Endothelial cell (in vitro differentiated cells): ENCODE results near the gene RUNX2. TPM values are rescaled to one million over a fixed set of nuclear protein-coding genes. Genes with fewer than 3 reads are reported as not detected.

ENCODE experiments used
- DNase-seq: peaks from one replicate; pipeline ENCODE4 v3.0.0; 2021; ENCODE audit warnings: low spot score
- H3K27ac Mint-ChIP-seq: one replicate; pipeline ENCODE4 v1.8.0; 2021; ENCODE audit warnings: mixed read lengths, inconsistent platforms; ENCODE audit not compliant: unreplicated experiment
- H3K27me3 Mint-ChIP-seq: one replicate; pipeline ENCODE4 v1.8.0; 2021; ENCODE audit warnings: mild to moderate bottlenecking, moderate library complexity, mixed read lengths, inconsistent platforms; ENCODE audit not compliant: unreplicated experiment
- H3K36me3 Mint-ChIP-seq: one replicate; pipeline ENCODE4 v1.8.0; 2021; ENCODE audit warnings: mild to moderate bottlenecking, low read depth, mixed read lengths, inconsistent platforms; ENCODE audit not compliant: unreplicated experiment
- H3K4me1 Mint-ChIP-seq: one replicate; pipeline ENCODE4 v1.8.0; 2021; ENCODE audit warnings: mild to moderate bottlenecking, mixed read lengths, inconsistent platforms; ENCODE audit not compliant: unreplicated experiment
- H3K4me3 Mint-ChIP-seq: one replicate; pipeline ENCODE4 v1.8.0; 2021; ENCODE audit warnings: mild to moderate bottlenecking, mixed read lengths, inconsistent platforms; ENCODE audit not compliant: unreplicated experiment
- H3K9me3 Mint-ChIP-seq: one replicate; pipeline ENCODE4 v1.8.0; 2021; ENCODE audit warnings: mixed read lengths, inconsistent platforms; ENCODE audit not compliant: unreplicated experiment
- total RNA-seq: library from RNA; stranded (reverse); fragmentation: NEBNext Ultra II Directional; extraction: Animal tissue kit (Norgen Biotek cat#: 25700); gene quantifications from one replicate; pipeline ENCODE4 v1.2.1, GENCODE V29; 2021; ENCODE audit not compliant: unreplicated experiment
- TF ChIP-seq, protein P1 (sequence below): fragments of 200-600 bp; sonication (generic); IDR thresholded peaks from one replicate; pipeline ENCODE4 v1.5.0; 2021; ENCODE audit warnings: antibody characterized with exemption; ENCODE audit not compliant: unreplicated experiment

Gene RUNX2
- total RNA-seq, 1 donor from 2014 or later, result 1.8 TPM

GRCh38 chr6:45574885-45575284, 246.8 kb downstream of the RUNX2 start:
- Mint-ChIP-seq H3K36me3 (no peaks in the 10 kb centered on the region), H3K27ac (no peak overlapping the region), H3K4me3 (no peak overlapping the region), H3K9me3 (no peaks in the 10 kb centered on the region), H3K27me3 (peaks cover 2% of the 10 kb centered on the region), H3K4me1 (peaks cover 31% of the 10 kb centered on the region)
- TF ChIP-seq, protein P1, sequence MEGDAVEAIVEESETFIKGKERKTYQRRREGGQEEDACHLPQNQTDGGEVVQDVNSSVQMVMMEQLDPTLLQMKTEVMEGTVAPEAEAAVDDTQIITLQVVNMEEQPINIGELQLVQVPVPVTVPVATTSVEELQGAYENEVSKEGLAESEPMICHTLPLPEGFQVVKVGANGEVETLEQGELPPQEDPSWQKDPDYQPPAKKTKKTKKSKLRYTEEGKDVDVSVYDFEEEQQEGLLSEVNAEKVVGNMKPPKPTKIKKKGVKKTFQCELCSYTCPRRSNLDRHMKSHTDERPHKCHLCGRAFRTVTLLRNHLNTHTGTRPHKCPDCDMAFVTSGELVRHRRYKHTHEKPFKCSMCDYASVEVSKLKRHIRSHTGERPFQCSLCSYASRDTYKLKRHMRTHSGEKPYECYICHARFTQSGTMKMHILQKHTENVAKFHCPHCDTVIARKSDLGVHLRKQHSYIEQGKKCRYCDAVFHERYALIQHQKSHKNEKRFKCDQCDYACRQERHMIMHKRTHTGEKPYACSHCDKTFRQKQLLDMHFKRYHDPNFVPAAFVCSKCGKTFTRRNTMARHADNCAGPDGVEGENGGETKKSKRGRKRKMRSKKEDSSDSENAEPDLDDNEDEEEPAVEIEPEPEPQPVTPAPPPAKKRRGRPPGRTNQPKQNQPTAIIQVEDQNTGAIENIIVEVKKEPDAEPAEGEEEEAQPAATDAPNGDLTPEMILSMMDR, result no peak
- DNase-seq, result no peak

- peaks cover 2% of the 10 kb centered on the region for H3K27me3 Mint-ChIP-seq
- no peak for DNase-seq
- no peaks in the 10 kb centered on the region for H3K36me3 Mint-ChIP-seq
- TF ChIP-seq, protein P1, result no peak
- no peak overlapping the region for H3K4me3 Mint-ChIP-seq
- no peaks in the 10 kb centered on the region for H3K9me3 Mint-ChIP-seq
- H3K4me1 Mint-ChIP-seq, result peaks cover 30% of the 10 kb centered on the region
- no peak overlapping the region for H3K27ac Mint-ChIP-seq
Observed at GRCh38 chr6:45576648-45577624, 248.8 kb downstream of the RUNX2 start.

- Mint-ChIP-seq H3K36me3 (no peaks in the 10 kb centered on the region), H3K4me3 (no peak overlapping the region), H3K27ac (peak overlapping the region; percentile 62), H3K4me1 (peaks cover 25% of the 10 kb centered on the region), H3K9me3 (no peaks in the 10 kb centered on the region), H3K27me3 (peaks cover 2% of the 10 kb centered on the region)
- peak; percentile 13 for DNase-seq
- TF ChIP-seq, protein P1, result no peak
Observed at GRCh38 chr6:45577836-45578504, 249.8 kb downstream of the RUNX2 start.

DNA sequence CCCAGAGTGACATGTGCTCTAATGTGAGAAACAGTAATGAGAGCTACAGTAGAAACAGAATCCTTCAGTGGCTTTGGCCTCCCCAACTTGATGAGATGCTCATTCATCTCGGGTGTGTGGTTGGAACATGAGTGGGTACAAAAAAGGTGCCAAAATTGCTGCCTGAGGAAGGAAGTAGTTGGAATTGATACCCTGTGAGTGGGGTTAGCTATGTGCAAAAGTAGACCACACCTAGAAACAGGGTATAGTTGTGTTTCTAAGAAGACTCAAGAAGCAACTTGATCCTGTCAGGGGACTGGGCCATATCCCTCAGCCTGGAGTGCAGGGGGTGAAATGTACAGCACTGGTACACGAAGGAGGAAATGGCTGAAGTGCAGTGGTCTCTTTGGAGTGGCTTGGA, 256.0 kb downstream of the RUNX2 start:
- peaks cover 3% of the 10 kb centered on the region for H3K4me1 Mint-ChIP-seq
- H3K9me3 Mint-ChIP-seq, result no peaks in the 10 kb centered on the region
- no peaks in the 10 kb centered on the region for H3K36me3 Mint-ChIP-seq
- TF ChIP-seq, protein P1, result no peak
- H3K27ac Mint-ChIP-seq, result no peak overlapping the region
- no peak overlapping the region for H3K4me3 Mint-ChIP-seq
- DNase-seq, result no peak
- H3K27me3 Mint-ChIP-seq, result peaks cover 3% of the 10 kb centered on the region
